Measurements from ENCODE around the gene CD96. TPM values are rescaled to one million over a fixed set of nuclear protein-coding genes. Genes with fewer than 3 reads are reported as not detected.

The CD96 gene
- total RNA-seq, 2 donors from 2014 or later = 152 to 168 TPM

GRCh38 chr3:111591555-111591954 lies 49.6 kb downstream of the CD96 start:
- Mint-ChIP-seq H3K27ac (peak overlapping the region in 1 of 2 donors; percentile 88), H3K27me3 (no peaks in the 10 kb centered on the region), H3K4me3 (peak overlapping the region; percentile 82), H3K9me3 (no peaks in the 10 kb centered on the region), H3K4me1 (ENCODE audit: low read depth in 2 of 2) (peaks cover 30 to 58% of the 10 kb centered on the region in 2 donors), H3K36me3 (peaks cover 53% of the 10 kb centered on the region)
- DNase-seq (ENCODE audit: low spot score) = no peak
- ATAC-seq = no peak

GRCh38 chr3:111592143-111592542 lies 50.1 kb downstream of the CD96 start:
- DNase-seq (ENCODE audit: low spot score) (no peak), ATAC-seq (no peak)
- H3K27ac Mint-ChIP-seq = peak overlapping the region; percentile 82 to 88
- peak overlapping the region; percentile 82 for H3K4me3 Mint-ChIP-seq
- H3K27me3 Mint-ChIP-seq = no peaks in the 10 kb centered on the region
- H3K9me3 Mint-ChIP-seq = no peaks in the 10 kb centered on the region
- peaks cover 48% of the 10 kb centered on the region for H3K36me3 Mint-ChIP-seq
- peaks cover 26 to 57% of the 10 kb centered on the region in 2 donors for H3K4me1 Mint-ChIP-seq (ENCODE audit: low read depth in 2 of 2)

- DNase-seq (ENCODE audit: low spot score) = no peak
- no peak for ATAC-seq
- peaks cover 52% of the 10 kb centered on the region for H3K36me3 Mint-ChIP-seq
Measured at GRCh38 chr3:111592936-111593335, 50.9 kb downstream of the CD96 start.

GRCh38 chr3:111593666-111594065 lies 51.7 kb downstream of the CD96 start:
- H3K27me3 Mint-ChIP-seq = no peaks in the 10 kb centered on the region
- H3K36me3 Mint-ChIP-seq = peaks cover 51% of the 10 kb centered on the region
- H3K9me3 Mint-ChIP-seq = no peaks in the 10 kb centered on the region
- DNase-seq (ENCODE audit: low spot score) = no peak
- peaks cover 23 to 58% of the 10 kb centered on the region in 2 donors for H3K4me1 Mint-ChIP-seq (ENCODE audit: low read depth in 2 of 2)
- ATAC-seq = no peak
- peak overlapping the region; percentile 82 to 88 for H3K27ac Mint-ChIP-seq
- H3K4me3 Mint-ChIP-seq = peak overlapping the region; percentile 82

More at GRCh38 chr3:111592936-111593335, 50.9 kb downstream of the CD96 start:
- Mint-ChIP-seq H3K4me3 (peak overlapping the region; percentile 82), H3K27me3 (no peaks in the 10 kb centered on the region), H3K4me1 (ENCODE audit: low read depth in 2 of 2) (peaks cover 27 to 62% of the 10 kb centered on the region in 2 donors), H3K9me3 (no peaks in the 10 kb centered on the region), H3K27ac (peak overlapping the region; percentile 82 to 88)

- Mint-ChIP-seq H3K4me1 (ENCODE audit: low read depth in 2 of 2) (peaks cover 23 to 58% of the 10 kb centered on the region in 2 donors), H3K36me3 (peaks cover 50% of the 10 kb centered on the region), H3K9me3 (no peaks in the 10 kb centered on the region), H3K4me3 (peak overlapping the region; percentile 82), H3K27ac (peak overlapping the region; percentile 82 to 88), H3K27me3 (no peaks in the 10 kb centered on the region)
- no peak for DNase-seq (ENCODE audit: low spot score)
- no peak for ATAC-seq
Measured at GRCh38 chr3:111594205-111594604, 52.2 kb downstream of the CD96 start.

- H3K4me3 Mint-ChIP-seq = peak overlapping the region; percentile 82
Measured at GRCh38 chr3:111594781-111595180, 52.8 kb downstream of the CD96 start.

GRCh38 chr3:111595232-111595631 lies 53.2 kb downstream of the CD96 start, which contains the start of gene ZBED2:
TSS of gene ZBED2 (minus strand) at chr3:111595346. CDS start at chr3:111594201, 1,145 bp downstream.
- no peak for DNase-seq (ENCODE audit: low spot score)

More at GRCh38 chr3:111594781-111595180, 52.8 kb downstream of the CD96 start:
- H3K36me3 Mint-ChIP-seq = peaks cover 47% of the 10 kb centered on the region
- H3K4me1 Mint-ChIP-seq (ENCODE audit: low read depth in 2 of 2) = peaks cover 26 to 60% of the 10 kb centered on the region in 2 donors
- peak overlapping the region; percentile 82 to 88 for H3K27ac Mint-ChIP-seq
- ATAC-seq (peak in 1 of 2 donors; percentile 15), DNase-seq (ENCODE audit: low spot score) (no peak)
- H3K27me3 Mint-ChIP-seq = no peaks in the 10 kb centered on the region
- no peaks in the 10 kb centered on the region for H3K9me3 Mint-ChIP-seq

GRCh38 chr3:111596328-111596727 lies 54.3 kb downstream of the CD96 start:
- ATAC-seq = peak in 1 of 2 donors; percentile 79
- H3K9me3 Mint-ChIP-seq = no peaks in the 10 kb centered on the region
- peak overlapping the region; percentile 82 for H3K4me3 Mint-ChIP-seq
- H3K4me1 Mint-ChIP-seq (ENCODE audit: low read depth in 2 of 2) = peaks cover 33 to 55% of the 10 kb centered on the region in 2 donors
- peaks cover 49% of the 10 kb centered on the region for H3K36me3 Mint-ChIP-seq
- no peaks in the 10 kb centered on the region for H3K27me3 Mint-ChIP-seq
- DNase-seq (ENCODE audit: low spot score) = no peak
- peak overlapping the region; percentile 82 to 88 for H3K27ac Mint-ChIP-seq

More at GRCh38 chr3:111595232-111595631, 53.2 kb downstream of the CD96 start, which contains the start of gene ZBED2:
- peak within 1 kb of the TSS; percentile 82 to 88 for H3K27ac Mint-ChIP-seq
- peaks cover 29 to 61% of the 10 kb centered on the region in 2 donors for H3K4me1 Mint-ChIP-seq (ENCODE audit: low read depth in 2 of 2)
- H3K27me3 Mint-ChIP-seq = no peaks in the 10 kb centered on the region
- H3K9me3 Mint-ChIP-seq = no peaks in the 10 kb centered on the region
- H3K36me3 Mint-ChIP-seq = peaks cover 47% of the 10 kb centered on the region
- peak within 1 kb of the TSS; percentile 82 for H3K4me3 Mint-ChIP-seq
- ATAC-seq = peak in 1 of 2 donors; percentile 54

- Mint-ChIP-seq H3K4me1 (ENCODE audit: low read depth in 2 of 2) (peaks cover 33 to 53% of the 10 kb centered on the region in 2 donors), H3K9me3 (no peaks in the 10 kb centered on the region), H3K36me3 (peaks cover 44% of the 10 kb centered on the region), H3K27ac (peak overlapping the region; percentile 61 to 63), H3K4me3 (no peak overlapping the region), H3K27me3 (no peaks in the 10 kb centered on the region)
- ATAC-seq = no peak
- no peak for DNase-seq (ENCODE audit: low spot score)
Measured at GRCh38 chr3:111598139-111598538, 56.1 kb downstream of the CD96 start.

GRCh38 chr3:111598552-111598951 lies 56.6 kb downstream of the CD96 start:
- H3K36me3 Mint-ChIP-seq = peaks cover 48% of the 10 kb centered on the region
- ATAC-seq = no peak
- H3K4me3 Mint-ChIP-seq = no peak overlapping the region
- H3K27me3 Mint-ChIP-seq = no peaks in the 10 kb centered on the region
- DNase-seq (ENCODE audit: low spot score) = no peak
- peak overlapping the region; percentile 61 to 63 for H3K27ac Mint-ChIP-seq
- H3K4me1 Mint-ChIP-seq (ENCODE audit: low read depth in 2 of 2) = peaks cover 35 to 56% of the 10 kb centered on the region in 2 donors
- no peaks in the 10 kb centered on the region for H3K9me3 Mint-ChIP-seq

GRCh38 chr3:111601810-111602209 lies 59.8 kb downstream of the CD96 start:
- Mint-ChIP-seq H3K27ac (peak overlapping the region; percentile 93 to 96), H3K36me3 (peaks cover 48% of the 10 kb centered on the region), H3K4me1 (ENCODE audit: low read depth in 2 of 2) (peaks cover 40 to 54% of the 10 kb centered on the region in 2 donors)

GRCh38 chr3:111603679-111604078 lies 61.7 kb downstream of the CD96 start:
- H3K4me1 Mint-ChIP-seq (ENCODE audit: low read depth in 2 of 2) = peaks cover 47 to 61% of the 10 kb centered on the region in 2 donors
- DNase-seq (ENCODE audit: low spot score) = no peak
- no peaks in the 10 kb centered on the region for H3K9me3 Mint-ChIP-seq
- H3K27ac Mint-ChIP-seq = peak overlapping the region; percentile 93 to 96
- peak overlapping the region; percentile 45 for H3K4me3 Mint-ChIP-seq
- no peak for ATAC-seq
- H3K36me3 Mint-ChIP-seq = peaks cover 47% of the 10 kb centered on the region
- H3K27me3 Mint-ChIP-seq = no peaks in the 10 kb centered on the region

More at GRCh38 chr3:111601810-111602209, 59.8 kb downstream of the CD96 start:
- Mint-ChIP-seq H3K9me3 (no peaks in the 10 kb centered on the region), H3K4me3 (no peak overlapping the region), H3K27me3 (no peaks in the 10 kb centered on the region)
- no peak for DNase-seq (ENCODE audit: low spot score)
- ATAC-seq = no peak

- Mint-ChIP-seq H3K36me3 (peaks cover 52% of the 10 kb centered on the region), H3K27me3 (no peaks in the 10 kb centered on the region), H3K27ac (peak overlapping the region; percentile 93 to 96), H3K4me1 (ENCODE audit: low read depth in 2 of 2) (peaks cover 52 to 65% of the 10 kb centered on the region in 2 donors), H3K4me3 (peak overlapping the region; percentile 45), H3K9me3 (peaks cover 4% of the 10 kb centered on the region)
- ATAC-seq = peak; percentile 73 to 75
- no peak for DNase-seq (ENCODE audit: low spot score)
Measured at GRCh38 chr3:111604119-111604518, 62.1 kb downstream of the CD96 start.

- peak overlapping the region; percentile 45 for H3K4me3 Mint-ChIP-seq
Measured at GRCh38 chr3:111605018-111605417, 63.0 kb downstream of the CD96 start.

More at GRCh38 chr3:111605018-111605417, 63.0 kb downstream of the CD96 start:
- no peaks in the 10 kb centered on the region for H3K27me3 Mint-ChIP-seq
- peaks cover 54 to 70% of the 10 kb centered on the region in 2 donors for H3K4me1 Mint-ChIP-seq (ENCODE audit: low read depth in 2 of 2)
- ATAC-seq = peak in 1 of 2 donors; percentile 28
- peaks cover 49% of the 10 kb centered on the region for H3K36me3 Mint-ChIP-seq
- peak overlapping the region; percentile 93 to 96 for H3K27ac Mint-ChIP-seq
- peaks cover 4% of the 10 kb centered on the region for H3K9me3 Mint-ChIP-seq
- DNase-seq (ENCODE audit: low spot score) = no peak
